Hematopoietic multipotent progenitor cell treated with erythropoietin and hydrocortisone succinate and interleukin-3 and kit ligand, for 6 days (in vitro differentiated cells): ENCODE measurements around the gene ARHGEF39.
A peak's percentile ranks its signal among the peaks of the same experiment; 100 is the strongest.

ENCODE experiments used
- DNase-seq: peaks from one replicate; pipeline ENCODE4 v3.0.0-alpha.2; 2015

ARHGEF39 gene

GRCh38 chr9:35690614-35691333, 25.8 kb upstream of the ARHGEF39 start:
- DNase-seq = peak; percentile 45

GRCh38 chr9:35690294-35690613, 25.3 kb upstream of the ARHGEF39 start:
- DNase-seq = no peak

- DNase-seq = no peak
Measured at GRCh38 chr9:35689542-35690293, 24.7 kb upstream of the ARHGEF39 start, which contains the start of gene TPM2. Gene TPM2 (minus strand): TSS chr9:35689925. CDS start chr9:35689817, 108 bp downstream.

- peak; percentile 17 for DNase-seq
Measured at GRCh38 chr9:35688558-35689541, 23.9 kb upstream of the ARHGEF39 start.

GRCh38 chr9:35687972-35688557, 23.1 kb upstream of the ARHGEF39 start:
- DNase-seq = no peak

- no peak for DNase-seq
Measured at GRCh38 chr9:35687306-35687705, 22.3 kb upstream of the ARHGEF39 start.

- DNase-seq = no peak
Measured at GRCh38 chr9:35686222-35687203, 21.5 kb upstream of the ARHGEF39 start.

- DNase-seq = no peak
Measured at GRCh38 chr9:35685506-35685905, 20.5 kb upstream of the ARHGEF39 start.

GRCh38 chr9:35684921-35685320, 19.9 kb upstream of the ARHGEF39 start:
- DNase-seq = no peak

GRCh38 chr9:35683323-35683722, 18.3 kb upstream of the ARHGEF39 start:
- DNase-seq = no peak

- no peak for DNase-seq
Measured at GRCh38 chr9:35682520-35683315, 17.7 kb upstream of the ARHGEF39 start.

GRCh38 chr9:35682051-35682450, 17.1 kb upstream of the ARHGEF39 start:
- DNase-seq = no peak

- DNase-seq = no peak
Measured at GRCh38 chr9:35681341-35682002, 16.5 kb upstream of the ARHGEF39 start.

GRCh38 chr9:35680331-35681105, 15.5 kb upstream of the ARHGEF39 start:
- DNase-seq = no peak

- DNase-seq = no peak
Measured at GRCh38 chr9:35679766-35680330, 14.9 kb upstream of the ARHGEF39 start.

- DNase-seq = no peak
Measured at GRCh38 chr9:35679091-35679490, 14.1 kb upstream of the ARHGEF39 start.

GRCh38 chr9:35675732-35676392, 10.9 kb upstream of the ARHGEF39 start:
- peak; percentile 40 for DNase-seq

GRCh38 chr9:35675204-35675603, 10.2 kb upstream of the ARHGEF39 start:
- DNase-seq = no peak
